HG03565 (cell line): Measurements from ENCODE around the gene KRT222.

Experiments used
- ATAC-seq: cut with Tn5 transposase; IDR thresholded peaks from one replicate; pipeline ENCODE4 v1.9.1; 2021; ENCODE audit warnings: mild to moderate bottlenecking, moderate library complexity; ENCODE audit not compliant: unreplicated experiment

KRT222 gene

DNA sequence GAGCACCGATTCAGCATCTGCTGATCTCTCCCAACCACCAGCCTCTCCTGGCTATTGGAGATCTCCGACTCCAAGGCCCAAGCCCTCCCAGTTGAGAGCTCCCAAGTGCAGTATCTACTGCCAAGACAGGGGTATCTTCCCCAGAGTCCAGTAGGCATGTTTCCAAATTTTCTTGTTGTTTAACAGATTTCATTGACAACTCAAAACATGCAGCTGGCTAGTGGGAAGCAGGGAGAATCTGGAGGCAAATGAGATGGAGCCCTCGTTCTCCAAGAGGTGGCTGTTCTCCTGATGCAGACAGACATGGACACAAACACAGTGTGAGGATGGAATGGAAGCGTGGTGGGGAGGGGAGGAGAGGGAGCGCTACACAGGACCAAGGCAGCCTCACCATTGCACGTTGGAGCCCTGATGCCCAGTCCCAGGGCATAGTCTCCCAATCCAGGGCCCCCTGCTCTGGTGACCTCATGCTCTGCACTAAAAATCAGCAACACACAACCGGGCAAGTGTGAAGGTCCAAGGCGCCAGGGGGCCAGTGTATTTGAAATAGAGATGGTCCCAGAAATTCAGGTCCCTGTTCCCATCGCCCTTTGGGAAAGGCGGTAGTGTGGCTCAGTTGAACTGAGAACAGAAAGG lies 49.0 kb downstream of the KRT222 start:
- ATAC-seq = no peak

DNA sequence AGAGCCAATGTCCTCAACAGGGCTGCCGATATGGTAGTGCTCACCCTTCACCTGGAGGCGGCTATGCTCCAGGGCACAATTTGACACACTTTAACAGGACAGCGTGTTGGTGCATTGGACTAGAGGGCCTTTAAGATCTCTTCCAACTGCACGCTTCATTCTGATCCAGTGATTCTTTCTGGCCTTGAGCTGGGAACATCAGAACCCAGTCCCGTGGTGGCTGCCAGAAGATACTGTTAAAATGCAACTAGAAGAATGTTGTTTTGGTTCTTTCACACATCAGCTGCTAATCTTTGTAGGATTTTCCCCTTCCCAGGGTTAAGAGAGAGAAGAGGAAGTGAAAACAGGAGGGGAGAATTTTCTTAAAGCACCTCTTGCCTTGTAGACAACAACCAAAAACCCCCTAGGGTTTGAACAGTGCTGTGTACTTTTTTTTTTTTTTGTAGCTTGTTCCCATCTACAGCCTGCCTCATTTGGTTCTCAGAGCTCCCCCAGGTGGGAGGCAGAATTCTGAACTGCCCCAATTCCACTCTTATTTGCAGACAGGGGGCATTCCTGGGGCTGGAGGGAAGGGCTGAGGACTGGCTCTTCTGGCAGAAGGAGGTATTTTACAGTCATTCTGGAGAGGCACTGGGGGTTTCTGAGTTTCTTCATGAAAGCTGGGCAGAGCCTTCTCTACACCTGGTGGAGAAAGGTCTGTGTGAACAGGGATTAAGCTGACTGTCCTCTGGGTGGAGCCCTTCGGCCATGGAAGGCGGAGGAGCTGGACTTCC lies 49.7 kb downstream of the KRT222 start:
- peak; percentile 55 for ATAC-seq

DNA sequence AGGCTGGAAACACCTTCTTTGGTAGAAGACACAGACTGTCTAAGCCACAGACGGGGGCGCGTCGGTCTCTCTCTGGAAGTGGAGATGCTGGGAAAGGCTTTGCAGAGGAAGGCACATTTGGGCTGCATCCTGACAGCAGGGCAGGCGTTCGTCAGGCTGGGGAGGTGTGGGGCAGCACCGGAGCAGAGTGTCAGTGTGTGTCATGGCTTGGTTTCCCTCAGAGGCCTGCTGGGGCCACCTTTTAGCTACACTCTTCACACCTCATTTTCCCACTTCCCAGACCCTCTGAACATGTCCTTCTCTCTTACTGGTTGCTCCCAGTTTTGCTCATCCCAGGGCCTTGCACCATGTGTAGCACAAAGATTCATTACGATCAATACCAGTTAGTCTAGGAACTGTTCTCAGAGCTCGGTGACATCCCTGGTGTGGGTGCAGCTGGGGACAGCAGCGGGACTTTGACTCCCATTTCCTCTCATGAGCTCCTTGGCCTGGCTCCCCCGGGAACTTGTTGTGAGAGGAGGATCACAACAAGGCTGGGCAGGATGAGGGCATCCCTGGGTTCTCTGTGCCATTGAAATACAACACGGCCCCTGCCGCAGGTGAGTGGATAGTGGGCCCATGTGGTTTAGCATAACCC lies 50.4 kb downstream of the KRT222 start:
- peak; percentile 7 for ATAC-seq

DNA sequence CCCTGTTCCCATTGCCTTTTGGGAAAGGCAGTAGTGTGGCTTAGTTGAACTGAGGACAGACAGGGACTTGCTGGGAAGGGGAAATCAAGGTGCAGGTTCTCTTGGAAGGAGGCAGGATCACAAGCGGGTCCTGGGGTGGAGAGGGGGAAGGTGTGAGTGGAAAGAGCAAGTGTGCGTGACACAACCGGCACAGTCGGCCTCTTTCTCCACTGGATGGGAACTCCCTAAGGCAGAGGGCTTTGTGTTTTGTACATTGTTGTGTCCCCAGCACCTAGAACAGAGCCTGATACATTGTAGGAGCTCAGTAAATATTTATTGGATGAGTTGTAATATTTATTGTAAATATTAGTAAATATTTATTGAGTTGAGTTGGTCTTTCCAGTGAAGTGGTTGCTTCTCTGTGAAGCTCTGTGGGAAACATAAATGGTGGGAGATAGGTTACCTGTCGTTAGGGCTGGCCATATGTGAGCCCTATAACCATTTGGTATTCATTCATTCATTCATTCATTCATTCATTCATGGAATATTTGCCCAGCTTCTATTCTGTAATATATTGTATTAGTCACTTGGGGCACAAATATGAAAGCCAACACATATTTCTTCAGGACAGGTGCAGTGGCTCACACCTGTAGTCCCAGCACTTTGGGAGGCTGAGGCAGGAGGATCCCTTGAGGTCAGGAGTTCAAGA lies 51.4 kb downstream of the KRT222 start:
- no peak for ATAC-seq

DNA sequence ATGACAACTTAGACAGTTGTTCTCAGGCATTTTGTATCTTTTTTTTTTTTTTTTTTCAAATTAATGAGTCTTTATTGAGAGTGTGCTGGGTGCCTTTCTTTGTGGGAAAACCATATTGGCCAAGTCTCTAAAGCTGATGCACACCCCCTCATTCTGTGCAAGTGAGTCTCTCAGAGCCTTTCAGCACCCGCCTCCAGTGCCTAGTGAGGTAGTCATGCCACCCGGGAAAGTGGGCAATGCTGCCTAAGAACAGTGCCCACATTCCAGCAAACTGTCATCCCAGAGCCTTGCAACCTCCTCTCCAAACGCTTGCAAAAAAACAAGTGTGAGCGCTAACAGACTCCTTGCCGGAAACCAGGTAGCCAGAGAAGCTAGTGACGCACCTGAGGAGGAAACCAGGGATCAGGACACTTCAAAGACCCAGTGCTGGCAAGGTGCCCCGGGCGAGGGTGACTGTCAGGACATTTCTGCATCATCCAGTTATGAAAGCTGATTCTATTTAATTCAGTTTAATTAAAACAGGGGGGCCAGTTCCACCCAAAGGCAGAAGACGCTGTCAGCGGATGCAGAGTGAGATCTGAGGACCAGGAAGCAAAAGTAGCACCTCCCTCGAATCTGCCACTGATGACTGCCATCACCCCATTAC lies 52.3 kb downstream of the KRT222 start:
- no peak for ATAC-seq

DNA sequence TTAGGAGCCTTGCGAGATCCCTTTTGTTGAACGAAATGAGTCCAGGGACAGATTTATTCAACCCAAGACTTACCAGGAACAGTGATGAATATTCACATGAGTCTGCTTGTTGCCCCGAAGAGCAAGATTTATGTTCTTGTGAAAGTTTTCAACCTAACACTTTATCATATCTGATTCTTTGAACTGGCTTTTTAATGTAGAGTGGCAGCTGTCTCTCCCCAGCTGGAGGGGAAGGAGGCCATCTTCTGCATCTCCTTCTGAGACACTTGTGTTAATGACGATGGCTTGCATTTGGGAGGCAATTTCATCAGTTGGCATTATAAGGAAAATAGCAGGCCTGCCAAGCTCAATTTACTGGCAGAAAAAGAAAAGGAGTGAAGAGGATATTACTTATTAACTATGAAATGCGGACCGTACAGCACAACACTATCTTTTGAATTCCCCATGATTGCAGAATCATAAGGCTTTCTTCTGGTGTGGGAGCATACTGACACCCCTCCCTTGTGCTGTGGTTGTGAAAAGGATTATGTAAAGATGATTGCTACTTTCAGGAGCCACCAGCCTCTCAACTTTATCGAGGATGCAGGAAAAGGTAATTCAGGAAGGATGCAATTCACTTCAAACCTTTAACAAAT lies 53.0 kb downstream of the KRT222 start:
- ATAC-seq = no peak

DNA sequence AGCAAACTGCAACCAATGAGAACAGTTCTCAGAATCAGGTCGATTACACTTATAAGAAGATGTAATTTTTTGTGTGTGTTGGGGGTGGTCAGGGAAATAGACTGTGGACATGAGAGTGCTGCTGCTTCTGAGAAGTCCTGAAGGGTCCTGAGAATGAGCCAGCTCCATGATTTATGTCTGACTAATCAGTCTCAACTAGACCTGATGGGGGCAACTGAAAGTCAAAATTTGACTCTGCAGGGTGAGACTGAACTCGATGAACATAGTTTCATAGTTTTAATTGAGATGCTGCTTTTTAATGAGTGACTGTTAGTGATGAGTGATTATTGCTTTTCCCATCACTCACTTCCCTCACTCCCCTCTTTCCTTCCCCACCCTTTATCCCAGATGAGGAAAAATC lies 54.6 kb downstream of the KRT222 start:
- no peak for ATAC-seq

DNA sequence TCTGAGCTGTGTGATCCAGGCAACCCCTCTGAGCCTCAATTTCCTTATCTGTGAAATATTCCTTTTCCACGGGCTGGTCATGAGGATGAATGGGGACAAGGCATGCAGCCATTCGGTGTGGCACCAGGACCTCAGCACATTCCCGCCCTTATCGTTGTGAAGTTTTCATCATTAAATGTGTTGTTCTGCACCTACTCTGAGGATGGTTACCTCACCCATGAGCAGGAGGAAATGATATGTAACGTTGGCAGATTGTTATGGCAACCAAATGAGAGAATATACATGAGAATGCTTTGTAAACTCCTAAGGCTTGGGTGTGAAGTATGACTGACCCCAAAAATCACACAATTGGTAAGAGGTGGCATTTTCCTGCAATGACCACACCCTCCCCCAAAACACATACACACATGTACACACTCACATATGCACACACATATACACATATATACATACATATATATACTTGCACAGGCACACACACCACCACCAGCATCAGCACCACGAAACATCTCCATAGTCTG lies 56.9 kb downstream of the KRT222 start:
- ATAC-seq = no peak

DNA sequence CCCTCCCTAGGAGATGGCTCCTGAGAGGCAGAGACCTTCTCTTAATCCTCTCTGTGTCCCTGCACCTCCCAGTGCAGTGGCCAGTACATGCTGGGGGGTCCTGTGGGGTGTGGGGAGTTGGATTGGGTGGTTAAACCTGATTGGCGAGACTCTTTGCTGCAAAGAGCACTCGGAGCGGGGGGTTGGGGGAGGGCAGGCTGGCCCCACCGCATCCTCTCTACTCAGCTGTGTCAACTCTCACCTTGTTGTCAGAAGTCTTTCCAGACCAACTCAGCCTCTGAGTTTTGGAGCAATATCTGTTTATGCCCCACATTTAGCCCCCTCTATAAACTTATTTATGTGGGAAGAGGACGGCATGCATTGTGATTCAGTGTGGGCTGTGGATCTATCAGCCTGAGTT lies 57.3 kb downstream of the KRT222 start:
- no peak for ATAC-seq

DNA sequence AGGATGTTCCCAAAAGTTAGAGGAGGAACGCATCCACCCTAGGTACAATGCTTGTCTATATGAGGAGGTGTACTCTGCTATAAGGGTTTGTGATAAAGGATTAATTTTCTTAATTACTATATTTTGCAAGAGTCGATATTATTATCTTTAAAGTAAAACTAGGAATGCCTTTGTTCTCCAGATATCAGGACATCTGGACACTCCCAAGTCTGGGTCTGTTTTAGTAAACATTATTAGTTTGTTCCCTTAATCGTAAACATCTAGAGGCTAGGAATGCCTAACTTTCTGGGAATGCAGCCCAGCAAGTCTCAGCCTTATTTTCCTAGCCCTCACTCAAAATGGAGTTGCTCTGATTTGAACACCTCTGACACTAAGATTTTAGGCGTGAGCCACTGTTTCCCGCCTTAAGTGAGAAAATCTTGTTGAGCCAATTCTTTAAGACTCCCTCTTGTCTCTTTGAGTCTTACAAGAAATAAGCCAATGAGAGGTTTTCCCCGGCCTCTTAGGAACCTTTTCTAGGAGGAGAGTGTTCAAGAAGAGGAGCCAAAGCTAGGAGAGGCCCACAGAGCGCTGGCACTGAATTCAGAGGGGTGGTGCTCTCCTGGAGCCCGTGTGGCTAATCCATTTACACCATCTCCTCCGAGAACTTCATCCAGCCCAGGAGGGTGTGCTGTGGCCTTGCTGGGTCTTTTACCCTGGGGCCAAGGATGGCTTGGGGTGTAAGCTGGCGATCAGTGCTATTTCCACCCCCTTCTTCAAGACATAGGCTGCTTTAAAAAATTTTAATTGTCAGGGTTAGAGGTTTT lies 58.2 kb downstream of the KRT222 start:
- no peak for ATAC-seq

DNA sequence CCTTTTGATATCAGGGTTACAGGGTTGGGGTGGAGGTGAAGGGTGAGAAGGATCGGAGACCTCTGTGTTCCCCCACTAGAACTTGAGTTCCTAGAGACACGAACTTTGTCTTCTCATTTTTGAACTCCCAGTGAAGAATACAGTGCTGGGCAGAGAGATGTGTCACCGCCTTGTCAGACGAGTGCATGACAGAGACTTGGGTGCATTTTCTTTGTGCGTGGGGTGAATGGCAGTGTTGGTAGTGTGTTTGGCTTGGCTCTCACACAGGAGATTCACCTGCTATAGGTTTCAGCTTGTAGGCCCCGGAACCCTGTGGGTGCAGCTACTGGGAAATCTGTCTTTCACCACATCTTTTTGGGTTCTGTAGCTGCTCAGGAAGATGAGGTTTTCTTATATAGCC lies 59.7 kb downstream of the KRT222 start:
- no peak for ATAC-seq
